22Rv1 (cell line): ENCODE results near the gene FNDC3A.

Source experiments
- ZFX ChIP-seq: fragments of 450-650 bp; IDR thresholded peaks from 2 replicates; pipeline ENCODE4 v1.6.1; 2017; ENCODE audit warnings: antibody characterized with exemption, borderline replicate concordance
- TF ChIP-seq, protein P1 (sequence below): fragments of 450-650 bp; IDR thresholded peaks from 2 replicates; pipeline ENCODE4 v1.5.1; 2017; ENCODE audit warnings: mild to moderate bottlenecking

DNA sequence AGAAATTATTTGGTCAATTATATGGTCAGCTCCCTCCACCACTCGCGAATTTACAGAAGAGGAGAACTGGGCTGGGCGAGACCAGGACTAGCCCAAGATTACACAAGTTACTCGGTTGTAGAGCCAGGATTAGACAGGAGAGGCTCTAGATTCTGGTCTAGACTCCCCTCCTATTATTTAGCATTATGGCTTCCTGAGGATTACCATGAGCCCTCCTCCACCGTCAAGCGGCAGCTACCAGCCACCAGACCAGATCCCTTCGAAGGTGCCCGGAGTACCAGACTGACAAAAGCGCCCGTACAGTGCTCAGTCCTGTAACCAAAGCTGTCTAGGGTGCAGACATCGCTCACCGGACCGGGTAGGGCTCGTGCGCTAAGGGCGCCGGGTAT is 243.9 kb downstream of the FNDC3A start:
- TF ChIP-seq, protein P1, sequence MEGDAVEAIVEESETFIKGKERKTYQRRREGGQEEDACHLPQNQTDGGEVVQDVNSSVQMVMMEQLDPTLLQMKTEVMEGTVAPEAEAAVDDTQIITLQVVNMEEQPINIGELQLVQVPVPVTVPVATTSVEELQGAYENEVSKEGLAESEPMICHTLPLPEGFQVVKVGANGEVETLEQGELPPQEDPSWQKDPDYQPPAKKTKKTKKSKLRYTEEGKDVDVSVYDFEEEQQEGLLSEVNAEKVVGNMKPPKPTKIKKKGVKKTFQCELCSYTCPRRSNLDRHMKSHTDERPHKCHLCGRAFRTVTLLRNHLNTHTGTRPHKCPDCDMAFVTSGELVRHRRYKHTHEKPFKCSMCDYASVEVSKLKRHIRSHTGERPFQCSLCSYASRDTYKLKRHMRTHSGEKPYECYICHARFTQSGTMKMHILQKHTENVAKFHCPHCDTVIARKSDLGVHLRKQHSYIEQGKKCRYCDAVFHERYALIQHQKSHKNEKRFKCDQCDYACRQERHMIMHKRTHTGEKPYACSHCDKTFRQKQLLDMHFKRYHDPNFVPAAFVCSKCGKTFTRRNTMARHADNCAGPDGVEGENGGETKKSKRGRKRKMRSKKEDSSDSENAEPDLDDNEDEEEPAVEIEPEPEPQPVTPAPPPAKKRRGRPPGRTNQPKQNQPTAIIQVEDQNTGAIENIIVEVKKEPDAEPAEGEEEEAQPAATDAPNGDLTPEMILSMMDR, result no peak
- TF ChIP-seq ZFX, result no peak
